Measurements from ENCODE around the gene PPP3CA.
"Not testable (repeated sequence)": the region's sequence is repeated elsewhere in the genome, so short reads cannot be mapped to it uniquely, and the experiment has no call there.

Gene PPP3CA

DNA sequence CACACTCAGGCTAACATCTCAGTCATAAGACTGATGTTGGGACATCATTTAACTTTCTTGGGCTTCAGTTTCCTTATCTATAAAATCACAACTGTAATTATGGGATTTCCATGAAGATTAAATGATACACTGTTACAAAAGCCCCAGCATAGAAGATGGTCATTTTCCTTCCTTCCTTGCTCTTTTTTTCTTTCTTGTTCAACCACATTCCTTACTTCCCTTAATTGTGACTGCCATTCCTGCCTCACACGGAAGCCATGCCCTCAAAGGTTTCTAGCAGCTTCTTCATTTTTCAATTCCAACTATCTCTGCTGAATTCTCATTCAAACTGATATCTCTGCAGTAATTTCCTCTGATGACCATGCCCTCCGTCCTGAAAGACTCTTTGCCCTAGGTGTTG, 311.8 kb downstream of the PPP3CA start:
- no peak for DNase-seq

DNA sequence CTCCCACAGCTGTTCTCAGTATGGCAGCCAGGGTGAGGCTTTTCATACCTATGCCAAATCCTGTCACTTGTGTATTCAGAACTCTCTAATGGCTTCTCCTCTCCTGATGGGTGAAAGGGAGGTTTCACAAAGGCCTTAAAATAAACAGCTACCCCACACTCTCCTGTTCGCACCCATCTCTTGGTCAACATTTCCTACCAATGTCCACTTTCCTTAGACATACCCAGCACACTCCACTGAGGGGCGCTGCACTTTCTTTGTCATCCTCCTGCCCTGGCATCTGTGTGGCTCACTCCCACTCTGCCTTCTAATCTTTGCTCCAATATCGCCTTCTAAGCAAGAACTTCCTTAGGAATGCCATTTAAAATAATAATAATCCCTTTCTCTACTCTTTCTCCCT, 313.3 kb downstream of the PPP3CA start:
- no peak for DNase-seq

DNA sequence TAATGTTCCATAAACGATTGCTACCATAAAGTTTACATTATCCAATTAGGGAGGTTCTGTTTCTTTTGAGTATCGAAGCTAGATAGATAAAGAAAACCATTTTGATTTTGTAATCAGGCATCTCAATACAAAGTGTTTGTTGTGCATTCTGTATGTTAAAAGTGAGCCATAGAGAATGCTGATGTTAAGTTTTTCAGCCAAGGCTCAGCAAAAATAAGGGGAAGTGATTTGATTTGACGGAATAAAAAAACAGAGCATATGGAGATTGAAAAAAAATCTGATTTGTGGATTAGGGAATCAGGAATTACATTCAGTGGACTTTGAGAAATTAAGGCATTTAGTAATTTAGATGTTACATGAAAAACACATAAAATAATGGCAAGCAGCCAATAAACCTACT, 314.8 kb downstream of the PPP3CA start:
- DNase-seq, result no peak

DNA sequence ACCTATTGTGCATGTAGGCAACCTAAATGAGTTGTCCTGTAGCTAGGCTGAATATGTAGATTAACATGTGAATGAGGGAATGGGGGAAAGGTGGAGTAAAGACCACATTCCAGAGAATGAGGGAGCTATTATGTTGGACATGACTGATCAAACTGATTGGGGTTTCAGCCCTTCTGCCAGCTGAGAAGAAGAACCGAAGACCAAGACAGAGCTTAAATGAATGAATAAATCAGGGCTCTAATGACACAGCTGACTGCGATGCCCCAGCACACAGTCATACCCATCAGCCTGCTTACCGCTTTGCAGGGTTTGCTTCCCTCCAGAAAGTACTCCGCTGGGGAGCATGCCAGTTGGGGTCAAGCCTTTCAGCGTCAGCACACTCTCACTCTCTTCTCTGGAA, 315.4 kb downstream of the PPP3CA start:
- DNase-seq, result no peak

DNA sequence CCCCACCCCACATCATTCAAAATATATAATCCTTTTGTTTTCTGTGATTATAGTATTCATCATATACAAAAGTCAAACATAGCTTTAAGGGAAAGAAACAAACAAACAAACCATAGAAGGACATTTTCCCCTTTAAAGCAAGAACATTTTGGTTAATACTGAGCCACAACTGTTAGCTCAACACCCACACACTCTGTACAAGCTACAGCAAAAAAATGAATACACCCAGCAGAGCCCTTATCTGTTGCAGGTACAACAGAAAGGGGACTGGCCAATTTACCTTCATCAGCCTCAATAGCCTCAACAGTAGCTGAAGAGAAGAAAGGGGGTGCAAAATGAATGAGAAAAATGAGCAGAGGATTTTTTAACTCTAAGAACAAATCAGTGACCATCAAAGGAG, 318.4 kb downstream of the PPP3CA start:
- DNase-seq, result no peak

DNA sequence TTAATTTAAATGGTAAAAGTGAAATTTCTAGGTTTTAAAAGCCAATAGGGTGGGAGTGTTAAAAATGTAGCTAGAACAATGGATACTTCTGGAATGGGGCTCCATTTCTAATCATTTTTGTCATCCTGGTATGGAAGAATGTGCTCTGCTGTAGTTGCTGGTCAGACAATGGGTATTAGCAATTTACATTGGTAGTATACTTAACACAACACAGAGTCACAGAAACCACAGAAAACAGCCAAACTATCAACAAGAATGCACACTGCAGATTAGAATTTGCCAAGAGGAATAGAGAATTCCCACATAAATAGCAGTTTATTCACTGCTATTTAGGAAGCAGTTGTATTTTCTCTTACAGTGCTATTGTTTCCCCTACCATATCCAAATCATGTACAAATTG, 319.6 kb downstream of the PPP3CA start:
- DNase-seq, result no peak

DNA sequence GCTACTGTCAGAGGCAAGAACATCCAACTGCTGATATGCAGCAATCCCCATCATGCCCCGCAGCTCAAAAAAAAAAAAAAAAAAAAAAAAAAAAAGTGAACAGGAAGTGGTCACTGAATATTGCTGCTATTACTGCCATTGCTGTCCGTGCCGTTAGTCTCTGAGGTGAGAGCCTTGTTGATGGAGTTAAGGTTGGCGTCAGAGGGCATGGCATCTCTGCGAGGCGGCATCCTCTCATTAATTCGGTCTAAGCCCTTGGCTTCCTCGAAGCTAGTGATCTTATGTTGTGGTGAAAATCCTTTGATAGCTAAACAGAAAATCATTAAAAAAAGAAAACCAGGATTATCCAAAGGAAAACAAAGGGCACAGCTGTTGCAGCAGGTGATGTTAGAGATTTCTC, 321.6 kb downstream of the PPP3CA start:
- no peak for DNase-seq

DNA sequence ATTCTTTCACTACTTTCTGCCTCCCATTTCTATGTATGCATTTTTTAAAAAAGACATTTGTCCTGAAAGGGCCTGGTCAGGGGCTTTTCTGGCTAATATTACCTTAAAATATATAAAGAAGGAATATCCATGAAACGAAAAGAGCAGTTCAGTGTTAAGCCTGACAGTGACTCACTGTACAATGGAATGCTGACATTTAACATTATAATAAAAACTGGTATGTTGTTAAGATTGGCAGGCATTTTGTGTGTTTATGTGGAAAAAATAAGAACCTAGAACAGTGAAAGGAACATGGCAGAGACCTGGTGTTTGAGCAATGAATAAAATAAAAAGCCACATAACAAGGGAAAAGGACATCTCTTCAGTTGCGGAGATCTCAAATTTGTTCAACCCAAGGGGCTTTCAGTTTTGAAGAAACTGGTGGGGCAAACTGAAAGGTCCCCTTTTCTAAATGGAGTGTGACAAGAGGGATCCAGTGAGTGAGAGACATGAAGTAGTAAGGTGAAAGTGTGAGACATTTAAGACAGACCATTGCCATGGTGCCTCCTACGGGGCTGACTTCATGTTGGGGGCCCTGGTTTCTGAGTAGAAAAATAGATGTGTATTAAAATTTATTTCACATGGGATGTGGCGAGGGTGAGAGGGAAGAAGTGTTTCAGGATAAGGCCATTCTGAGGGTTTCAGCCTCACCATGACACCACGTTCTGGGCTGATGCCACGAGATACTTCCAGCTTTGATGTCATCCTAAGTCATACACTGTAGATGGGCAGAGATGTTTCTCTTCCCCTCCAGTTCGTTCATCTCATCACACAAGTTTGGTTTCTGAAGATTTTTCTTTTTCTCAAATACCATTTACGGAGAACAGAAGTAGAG, 324.9 kb downstream of the PPP3CA start:
- no peak for DNase-seq

DNA sequence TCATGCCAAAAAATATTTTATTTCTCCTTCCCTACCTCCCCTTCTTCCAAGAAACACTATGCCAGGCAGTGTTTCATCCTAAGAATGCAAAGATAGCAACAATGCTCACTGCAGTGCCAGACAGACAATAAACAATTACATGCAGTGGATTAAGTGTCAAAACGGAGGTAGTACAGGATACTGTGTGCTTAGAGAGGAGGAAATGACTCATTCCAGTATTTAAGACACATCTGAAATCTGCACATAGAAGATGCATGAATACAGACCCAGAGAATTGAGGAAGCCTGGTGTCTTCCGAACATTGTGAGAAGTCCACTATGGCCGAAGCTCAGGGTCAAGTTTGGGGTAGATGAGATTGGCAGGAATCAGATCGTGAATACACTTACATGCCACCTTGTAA, 326.4 kb downstream of the PPP3CA start:
- DNase-seq, result no peak

DNA sequence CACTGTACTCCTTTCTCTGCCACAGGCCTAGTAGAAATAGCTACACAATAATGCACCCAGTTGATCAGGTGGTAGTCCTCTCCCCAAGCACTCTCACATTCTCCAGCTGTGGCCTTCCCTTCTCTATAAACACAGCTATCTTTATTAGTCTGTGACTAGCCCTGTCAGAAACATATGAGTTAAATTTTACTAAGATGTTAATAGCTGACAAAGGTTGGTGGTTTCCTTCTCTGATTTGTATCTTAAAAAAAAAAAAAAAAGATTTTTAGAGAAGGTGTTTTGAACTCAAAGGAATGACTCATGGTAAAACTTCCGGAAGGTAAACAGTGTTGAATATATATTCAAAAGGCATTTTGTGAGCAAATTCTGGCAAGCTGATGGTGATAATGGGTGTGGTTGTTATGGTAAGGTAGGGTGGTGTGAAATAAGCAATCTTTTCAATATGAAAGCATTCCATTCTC, 327.4 kb downstream of the PPP3CA start:
- no peak for DNase-seq

DNA sequence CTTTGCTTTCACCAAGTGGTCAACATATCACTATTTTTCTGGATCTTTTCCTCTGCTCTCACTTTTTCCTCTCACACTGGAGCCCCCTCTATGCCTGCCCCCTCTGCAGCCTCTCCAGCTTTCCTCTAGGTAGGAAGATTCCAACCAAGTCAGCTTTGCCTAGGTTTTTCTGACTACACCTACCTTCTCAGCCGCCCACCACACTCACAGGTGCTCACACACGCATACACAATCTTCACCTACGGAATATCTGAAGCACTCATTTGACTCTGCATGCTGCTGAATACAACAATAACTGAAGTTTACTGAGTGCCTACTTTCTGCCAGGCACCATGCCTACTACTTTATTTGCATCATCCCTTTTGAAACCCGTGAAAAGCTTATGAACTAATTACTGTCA, 328.0 kb downstream of the PPP3CA start:
- DNase-seq, result no peak

DNA sequence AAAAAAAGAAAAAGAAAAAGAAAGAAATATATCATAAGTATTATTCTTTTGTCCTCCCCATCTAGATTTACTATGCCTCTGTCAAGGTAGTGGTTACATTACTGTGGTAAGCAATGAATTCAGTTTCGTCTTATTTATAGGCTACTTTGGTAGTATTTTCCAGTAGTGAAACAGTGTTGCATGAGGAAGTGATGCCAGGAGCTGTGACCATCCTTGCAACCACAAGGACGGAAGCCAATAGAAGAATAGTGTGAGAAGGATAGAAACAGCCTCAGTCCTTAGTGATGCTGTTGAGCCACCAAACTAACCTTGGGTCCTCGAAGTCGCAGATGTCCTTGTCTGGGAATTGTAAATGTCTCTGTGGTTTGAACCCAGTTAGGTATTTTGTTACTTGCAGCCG, 328.5 kb downstream of the PPP3CA start:
- no peak for DNase-seq

DNA sequence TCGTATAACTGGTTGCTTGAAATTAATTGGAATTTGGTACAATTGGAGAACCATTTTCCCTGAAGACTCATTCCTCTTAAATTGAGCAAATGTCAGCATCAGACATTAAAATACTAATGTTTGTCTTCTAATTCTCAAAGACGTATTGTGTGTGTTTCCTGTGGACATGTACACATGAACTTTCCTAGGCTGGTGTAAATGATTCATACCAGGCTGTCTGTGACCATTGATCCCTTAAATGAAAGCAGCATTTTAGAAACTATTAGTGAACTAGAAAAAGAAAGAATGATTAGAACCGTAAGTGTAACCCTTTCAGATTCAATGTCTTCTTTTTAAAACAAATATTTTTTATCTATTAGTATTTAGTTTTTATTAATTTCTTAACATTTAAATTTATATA, 332.9 kb downstream of the PPP3CA start:
- no peak for DNase-seq

DNA sequence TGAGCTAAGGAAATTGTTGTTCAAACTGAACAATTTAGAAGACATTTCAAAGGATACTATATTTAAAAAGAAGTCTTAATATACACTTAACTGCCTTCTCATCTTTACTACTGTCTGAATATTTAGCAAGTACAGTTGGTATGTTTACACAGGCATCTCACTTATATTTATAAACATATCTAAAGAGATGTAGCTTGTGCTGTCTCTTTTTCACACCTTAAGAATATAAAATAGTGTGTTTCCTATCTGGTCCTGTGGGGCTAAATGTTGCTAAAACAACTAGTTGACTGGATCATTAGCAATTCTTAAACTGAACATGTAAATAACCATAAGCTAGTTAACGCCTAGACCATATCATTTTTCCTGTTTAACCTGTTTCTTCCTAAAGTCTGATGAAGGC, 336.3 kb downstream of the PPP3CA start:
- no peak for DNase-seq

DNA sequence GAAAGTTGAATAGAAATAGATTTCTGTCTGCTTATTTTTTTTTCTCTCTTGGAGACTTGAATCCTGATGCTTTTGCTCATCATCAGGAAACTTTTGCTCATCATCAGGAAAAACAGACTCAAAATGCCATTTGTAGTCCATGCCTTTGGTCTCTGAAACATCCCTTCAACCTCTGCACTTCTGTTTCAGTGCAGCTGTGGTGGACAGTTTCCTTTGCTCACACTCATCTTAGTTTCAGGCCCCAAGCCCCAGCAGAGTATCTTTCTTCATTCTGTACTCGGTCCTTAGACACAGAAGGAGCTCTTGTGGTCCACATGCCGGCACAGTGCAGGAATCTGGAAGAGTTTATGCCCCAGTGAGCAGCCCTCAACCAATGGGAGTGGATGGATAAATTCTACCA, 337.9 kb downstream of the PPP3CA start:
- no peak for DNase-seq

DNA sequence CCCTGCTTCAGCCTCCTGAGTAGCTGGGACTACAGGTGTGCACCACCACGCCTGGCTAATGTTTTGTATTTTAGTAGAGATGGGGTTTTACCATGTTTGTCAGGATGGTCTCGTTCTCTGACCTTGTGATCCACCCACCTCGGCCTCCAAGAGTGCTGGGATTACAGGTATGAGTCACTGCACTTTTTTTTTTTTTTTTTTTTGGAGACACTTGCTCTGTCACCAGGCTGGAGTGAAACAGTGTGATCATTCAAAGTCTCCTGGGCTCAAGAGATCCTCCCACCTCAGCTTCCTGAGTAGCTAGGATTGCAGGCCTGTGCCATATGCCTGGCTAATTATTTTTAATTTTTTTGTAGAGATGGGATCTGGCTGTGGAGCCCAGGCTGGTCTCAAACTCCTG, 338.8 kb downstream of the PPP3CA start:
- no peak for DNase-seq

DNA sequence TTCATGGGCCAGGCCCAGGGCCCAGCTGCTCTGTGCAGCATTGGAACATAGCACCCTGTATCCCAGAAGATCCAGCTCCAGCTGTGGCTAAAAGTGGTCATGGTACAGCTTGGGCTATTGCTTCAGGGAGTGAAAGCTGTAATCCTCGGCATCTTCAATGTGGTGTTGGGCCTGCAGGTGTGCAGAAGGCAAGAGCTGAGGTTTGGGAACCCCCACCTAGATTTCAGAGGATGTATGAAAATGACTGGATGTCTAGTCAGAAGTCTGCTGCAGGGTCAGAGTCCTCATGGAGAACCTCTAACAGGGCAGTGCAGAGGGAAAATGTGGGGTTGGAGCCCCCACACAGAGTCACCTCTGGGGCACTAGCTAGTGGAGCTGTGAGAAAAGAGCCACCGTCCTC, 341.7 kb downstream of the PPP3CA start:
- DNase-seq, result no peak

DNA sequence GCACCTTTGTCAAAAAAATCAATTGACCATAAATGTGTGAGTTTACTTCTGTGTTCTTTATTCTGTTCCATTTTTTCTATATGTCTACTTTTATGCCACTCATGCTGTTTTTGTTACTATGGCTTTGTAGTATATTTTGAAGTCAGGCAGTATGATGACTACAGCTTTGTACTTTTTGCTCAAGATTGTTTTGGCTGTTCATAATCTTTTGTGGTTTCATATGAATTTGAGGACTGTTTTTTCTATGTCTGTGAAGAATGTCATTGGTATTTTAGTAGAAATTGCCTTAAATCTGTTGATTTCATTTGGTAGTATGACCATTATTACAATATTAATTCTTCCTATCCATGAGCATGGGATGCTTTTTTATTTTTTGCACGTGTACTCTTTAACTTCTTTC, 346.8 kb downstream of the PPP3CA start:
- DNase-seq, result no peak

DNA sequence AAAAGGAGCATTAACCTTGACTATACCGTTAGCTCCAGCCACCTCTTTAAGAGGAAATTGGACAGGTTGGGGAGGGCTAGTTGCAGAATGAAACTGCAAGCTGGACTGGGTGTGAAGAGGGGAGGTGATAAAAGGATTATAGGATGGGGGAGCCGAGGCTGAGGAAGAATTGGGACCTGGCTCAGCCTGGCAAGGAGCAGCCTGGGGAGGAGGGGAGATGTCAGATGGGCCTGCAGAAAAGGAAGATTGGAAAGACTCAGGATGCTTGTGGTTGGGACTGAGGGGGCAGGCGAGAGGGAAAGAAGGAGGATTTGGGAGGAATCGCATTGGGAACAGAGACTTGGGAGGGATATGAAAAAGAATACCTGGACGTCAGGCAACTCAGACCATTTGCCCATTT, 351.7 kb downstream of the PPP3CA start:
- DNase-seq, result no peak

DNA sequence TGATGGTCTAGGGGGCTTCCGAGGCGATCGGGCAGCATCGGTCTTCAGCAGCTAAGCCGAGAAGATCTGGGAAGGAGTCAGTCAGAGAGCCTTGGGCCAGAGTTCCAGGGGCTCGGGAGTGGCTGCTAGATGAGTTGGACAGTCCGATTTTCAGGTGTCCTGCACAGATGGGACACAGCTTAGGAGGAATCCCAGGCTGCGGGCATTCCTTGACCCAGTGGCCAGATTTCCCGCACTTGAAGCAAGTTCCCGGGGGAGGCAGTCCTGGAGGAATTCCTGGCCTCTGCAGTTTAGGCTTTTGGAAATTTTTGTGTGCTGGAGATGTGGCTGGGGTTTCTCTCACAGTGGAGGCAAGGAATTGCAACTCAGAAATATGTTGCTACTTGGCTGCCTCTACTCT, 352.3 kb downstream of the PPP3CA start:
- not testable (repeated sequence) for DNase-seq

DNA sequence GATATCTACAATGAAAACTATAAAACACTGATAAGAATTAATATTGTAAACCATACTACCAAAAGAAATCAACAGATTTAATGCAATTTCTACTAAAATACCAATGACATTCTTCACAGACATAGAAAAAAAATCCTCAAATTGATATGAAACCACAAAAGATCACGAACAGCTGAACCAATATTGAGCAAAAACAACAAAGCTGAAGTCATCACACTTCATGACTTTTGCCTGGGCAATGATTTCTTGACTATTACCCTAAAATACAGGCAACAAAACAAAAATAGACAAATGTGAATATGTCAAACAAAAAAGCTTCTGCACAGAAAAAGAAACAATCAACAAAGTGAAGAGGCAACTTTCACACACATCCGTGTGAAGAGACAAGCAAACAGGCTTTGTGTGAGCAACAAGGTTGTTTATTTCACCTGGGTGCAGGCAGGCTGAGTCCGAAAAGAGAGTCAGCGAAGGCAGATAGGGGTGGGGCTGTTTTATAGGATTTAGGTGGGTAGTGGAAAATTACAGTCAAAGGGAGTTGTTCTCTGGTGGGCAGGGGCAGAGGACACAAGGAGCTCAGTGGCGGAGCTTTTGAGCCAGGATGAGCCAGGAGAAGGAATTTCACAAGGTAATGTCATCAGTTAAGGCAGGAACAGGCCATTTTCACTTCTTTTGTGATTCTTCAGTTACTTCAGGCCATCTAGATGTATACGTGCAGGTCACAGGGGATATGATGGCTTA, 355.8 kb downstream of the PPP3CA start:
- not testable (repeated sequence) for DNase-seq

DNA sequence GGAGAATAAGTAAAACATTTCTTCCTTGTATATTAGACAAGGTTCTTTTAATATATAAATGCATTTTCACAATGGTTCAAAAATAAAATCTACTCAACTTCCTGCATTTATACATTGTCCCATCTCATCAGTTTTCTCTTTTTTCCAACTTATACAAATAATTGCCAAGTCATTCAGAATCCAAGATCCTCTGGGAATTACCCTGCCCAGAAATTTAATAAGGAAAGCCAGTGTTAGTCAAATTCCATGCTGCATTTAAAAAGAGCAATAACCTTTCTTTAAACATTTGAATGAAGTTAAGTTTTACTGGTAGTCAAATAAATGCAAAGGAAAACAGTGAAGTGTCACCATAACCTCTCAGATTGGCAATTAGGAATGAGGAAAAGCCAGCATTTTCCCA, 357.9 kb downstream of the PPP3CA start:
- DNase-seq, result no peak

DNA sequence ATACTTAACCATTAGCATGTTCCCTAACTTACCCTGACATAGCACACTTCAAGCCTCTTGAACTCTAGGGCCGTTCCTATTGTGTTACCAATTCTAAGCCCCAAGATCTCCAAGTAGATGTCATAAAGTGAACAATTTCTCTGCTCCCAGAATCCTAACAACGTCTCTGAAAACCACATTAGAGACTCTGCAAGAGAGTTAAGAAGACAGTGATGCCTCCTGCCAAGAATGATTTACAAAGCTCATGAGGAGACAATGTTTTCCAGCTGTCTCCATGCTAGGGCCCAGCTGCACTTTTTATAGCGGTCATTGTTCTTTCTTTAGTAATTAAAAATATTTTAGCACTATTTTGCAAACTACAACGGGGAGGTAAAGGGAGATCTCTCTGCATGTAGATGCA, 358.4 kb downstream of the PPP3CA start:
- DNase-seq, result no peak

DNA sequence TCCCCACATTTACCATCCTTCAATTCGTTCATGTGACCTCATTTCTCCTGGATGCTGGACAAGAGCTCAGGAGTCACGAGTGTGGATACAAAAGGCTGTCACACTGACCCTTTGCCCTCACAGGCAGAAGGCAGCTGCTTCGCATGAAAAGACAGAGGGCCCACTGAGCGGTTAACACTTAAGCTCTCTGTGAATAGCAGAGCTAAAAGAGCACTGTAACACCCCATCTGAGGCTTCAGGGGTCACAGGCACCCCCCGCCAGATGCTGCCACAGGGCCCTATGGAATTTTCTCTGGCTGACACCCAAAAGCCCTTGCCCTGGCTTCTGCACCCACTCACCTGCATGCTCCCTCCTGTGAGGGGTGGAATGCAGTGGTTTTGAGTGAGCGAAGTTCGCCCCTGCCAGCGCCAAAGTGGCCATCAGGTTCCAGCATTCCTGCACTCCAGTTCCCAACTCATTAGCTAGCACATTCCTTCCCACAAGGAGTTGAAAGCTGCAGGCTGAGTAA, 360.9 kb downstream of the PPP3CA start:
- no peak for DNase-seq

Measured in NCI-H524 treated with DMSO at 0.1 percent for 48 hours (cell line).